ENCODE data around the gene CPSF4. TPM values are rescaled to one million over a fixed set of nuclear protein-coding genes. Genes with fewer than 3 reads are reported as not detected.

CPSF4 gene
- polyA plus RNA-seq, 12 donors: 23.4 to 46.9 (median 31.5) TPM; not detected in 1

- DNase-seq: no peak
These were observed 7.4 kb downstream of the CPSF4 start for GRCh38 chr7:99446096-99446495.

- no peak for DNase-seq
These were observed 9.2 kb downstream of the CPSF4 start for GRCh38 chr7:99447943-99448342.

- no peak for DNase-seq
These were observed 10.1 kb downstream of the CPSF4 start for GRCh38 chr7:99448855-99449254.

- DNase-seq: no peak
These were observed 10.6 kb downstream of the CPSF4 start for GRCh38 chr7:99449326-99449725.

GRCh38 chr7:99451936-99452335 lies 13.2 kb downstream of the CPSF4 start:
- DNase-seq: no peak

GRCh38 chr7:99452541-99452940 lies 13.8 kb downstream of the CPSF4 start:
- no peak for DNase-seq

GRCh38 chr7:99453105-99453504 lies 14.4 kb downstream of the CPSF4 start:
- no peak for DNase-seq

GRCh38 chr7:99455874-99456273 lies 17.1 kb downstream of the CPSF4 start:
- no peak for DNase-seq

- DNase-seq: no peak
These were observed 17.5 kb downstream of the CPSF4 start for GRCh38 chr7:99456288-99456687.

- no peak for DNase-seq
These were observed 18.4 kb downstream of the CPSF4 start for GRCh38 chr7:99457050-99457649.

GRCh38 chr7:99457650-99458493 lies 19.1 kb downstream of the CPSF4 start:
- no peak for DNase-seq

- no peak for DNase-seq
These were observed 20.3 kb downstream of the CPSF4 start for GRCh38 chr7:99459087-99459486.

GRCh38 chr7:99460651-99461050 lies 21.9 kb downstream of the CPSF4 start:
- DNase-seq: no peak

GRCh38 chr7:99461221-99461620 lies 22.5 kb downstream of the CPSF4 start:
- no peak for DNase-seq

GRCh38 chr7:99465421-99465768 lies 26.7 kb downstream of the CPSF4 start:
- DNase-seq: no peak

- DNase-seq: no peak
These were observed 29.7 kb downstream of the CPSF4 start for GRCh38 chr7:99468336-99468918.

- no peak for DNase-seq
These were observed 30.8 kb downstream of the CPSF4 start for GRCh38 chr7:99469381-99470065.

GRCh38 chr7:99472561-99473314 lies 34.0 kb downstream of the CPSF4 start, which contains the start of gene ZNF789:
ZNF789 (plus strand) TSS chr7:99472890; CDS start chr7:99476457, 3,567 bp downstream.
- peak; percentile 95 for DNase-seq

- peak; percentile 22 for DNase-seq
These were observed 34.5 kb downstream of the CPSF4 start for GRCh38 chr7:99473315-99473596.

- no peak for DNase-seq
These were observed 37.4 kb downstream of the CPSF4 start for GRCh38 chr7:99476107-99476506.

- DNase-seq: no peak
These were observed 40.0 kb downstream of the CPSF4 start for GRCh38 chr7:99478464-99479440.
